NOMO-1 (cell line): Measurements from ENCODE around the gene FABP7.

Experiments
- DNase-seq, 2 experiments: peaks; one replicate each; lab custom pipeline; 2025; ENCODE audit not compliant: unreplicated experiment in 2 of 2; lab: John Stamatoyannopoulos, UW

FABP7 gene

DNA sequence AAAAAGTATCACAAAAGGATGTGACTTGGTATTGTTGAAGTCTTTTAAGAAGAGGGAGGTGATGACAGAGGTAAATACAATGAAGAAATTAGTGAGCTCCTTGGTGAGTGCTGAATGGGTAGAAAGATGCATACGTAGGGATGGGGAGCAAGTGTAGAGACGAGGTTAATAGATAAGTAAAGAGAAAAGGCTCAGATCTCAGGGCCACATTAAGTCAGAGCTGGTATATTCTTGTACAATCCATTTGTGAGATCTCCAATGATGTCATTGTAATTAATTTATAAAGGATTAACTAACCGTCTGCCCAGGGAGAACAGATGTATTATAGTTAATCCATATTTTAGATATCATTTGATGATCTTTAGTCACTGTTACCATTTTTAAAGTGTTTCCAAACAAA, 52.9 kb downstream of the FABP7 start:
- DNase-seq, result no peak

DNA sequence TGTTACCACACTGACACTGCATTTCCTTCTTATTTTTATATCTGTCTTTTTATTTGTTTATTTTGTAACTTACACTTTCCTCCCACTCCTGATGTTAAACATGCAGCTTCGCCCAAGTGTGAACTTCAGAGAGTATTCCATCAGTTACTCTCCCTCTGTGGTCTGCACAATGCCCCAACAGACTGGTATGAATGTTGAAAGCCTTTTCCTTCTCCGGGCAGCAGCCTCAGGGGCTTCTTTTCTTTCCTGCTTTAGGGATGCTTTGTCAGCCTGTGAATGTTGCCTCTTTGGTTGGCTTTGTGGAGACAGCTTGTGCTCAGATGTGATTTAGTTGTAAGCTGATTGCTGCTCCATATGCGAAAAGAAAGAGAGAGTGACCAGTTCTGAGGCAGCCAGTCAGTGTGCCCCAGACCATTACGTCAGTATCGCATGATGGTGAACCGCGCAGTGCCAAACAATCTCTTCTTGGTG, 53.5 kb downstream of the FABP7 start:
- DNase-seq, result no peak
